H9 (cell line): ENCODE data around the gene TIGD2. TPM values are rescaled to one million over a fixed set of nuclear protein-coding genes. Genes with fewer than 3 reads are reported as not detected.

Source experiments
- DNase-seq: peaks from one replicate; pipeline ENCODE4 v3.0.0-alpha.2; 2017
- H2AFZ ChIP-seq: one replicate; pipeline ENCODE4 v1.6.1; 2013; ENCODE audit warnings: mild to moderate bottlenecking, low read length, control low read depth, moderate library complexity
- H2AK5ac ChIP-seq: 2 replicates; pipeline ENCODE4 v1.6.1; 2013; ENCODE audit warnings: low read length, control low read depth, mixed read lengths; ENCODE audit not compliant: insufficient read length
- H2BK120ac ChIP-seq: one replicate; pipeline ENCODE4 v1.6.1; 2013; ENCODE audit warnings: low read depth, mild to moderate bottlenecking, low read length, control low read depth, inconsistent platforms; ENCODE audit not compliant: poor library complexity, severe bottlenecking
- H2BK12ac ChIP-seq: 2 replicates; pipeline ENCODE4 v1.6.1; 2013; ENCODE audit warnings: low read length, control low read depth, mixed read lengths, low read depth; ENCODE audit not compliant: insufficient read length
- H2BK15ac ChIP-seq: 2 replicates; pipeline ENCODE4 v1.6.1; 2013; ENCODE audit warnings: low read depth, low read length, control low read depth
- H2BK20ac ChIP-seq: one replicate; pipeline ENCODE4 v1.6.1; 2013; ENCODE audit warnings: low read depth, mild to moderate bottlenecking, low read length, control low read depth, inconsistent platforms; ENCODE audit not compliant: poor library complexity, severe bottlenecking
- H2BK5ac ChIP-seq: 2 replicates; pipeline ENCODE4 v1.6.1; 2013; ENCODE audit warnings: low read length, control low read depth, mixed read lengths; ENCODE audit not compliant: insufficient read length
- H3K14ac ChIP-seq: 2 replicates; pipeline ENCODE4 v1.6.1; 2013; ENCODE audit warnings: low read length, control low read depth; ENCODE audit not compliant: insufficient read depth
- H3K18ac ChIP-seq: 2 replicates; pipeline ENCODE4 v1.6.1; 2013; ENCODE audit warnings: low read depth, mild to moderate bottlenecking, mixed read lengths, low read length, control low read depth; ENCODE audit not compliant: insufficient read length
- H3K23ac ChIP-seq: 2 replicates; pipeline ENCODE4 v1.6.1; 2013; ENCODE audit warnings: low read length, control low read depth, mixed read lengths, low read depth; ENCODE audit not compliant: insufficient read length
- H3K23me2 ChIP-seq: 2 replicates; pipeline ENCODE4 v1.6.1; 2013; ENCODE audit warnings: low read depth, mild to moderate bottlenecking, mixed read lengths, low read length, control low read depth; ENCODE audit not compliant: insufficient read length, poor library complexity, severe bottlenecking
- H3K27ac ChIP-seq: 2 replicates; pipeline ENCODE4 v1.5.1; 2013; ENCODE audit warnings: low read length, control low read depth, mixed read lengths, low read depth; ENCODE audit not compliant: insufficient read length
- H3K27me3 ChIP-seq: 2 replicates; pipeline ENCODE4 v1.6.1; 2013; ENCODE audit warnings: low read length, control low read depth, inconsistent platforms; ENCODE audit not compliant: insufficient read depth
- H3K4ac ChIP-seq: 2 replicates; pipeline ENCODE4 v1.6.1; 2013; ENCODE audit warnings: low read depth, mild to moderate bottlenecking, control low read depth, inconsistent platforms, low read length, moderate library complexity
- H3K4me1 ChIP-seq: 2 replicates; pipeline ENCODE4 v1.6.1; 2013; ENCODE audit warnings: low read length, control low read depth, inconsistent platforms; ENCODE audit not compliant: insufficient read depth
- H3K4me2 ChIP-seq: 2 replicates; pipeline ENCODE4 v1.6.1; 2013; ENCODE audit warnings: low read length, control low read depth, mixed read lengths; ENCODE audit not compliant: insufficient read length, insufficient read depth
- H3K56ac ChIP-seq: 2 replicates; pipeline ENCODE4 v1.6.1; 2013; ENCODE audit warnings: low read depth, mild to moderate bottlenecking, mixed read lengths, low read length, control low read depth; ENCODE audit not compliant: insufficient read length
- H3K79me1 ChIP-seq: 2 replicates; pipeline ENCODE4 v1.6.1; 2013; ENCODE audit warnings: low read depth, mild to moderate bottlenecking, moderate library complexity, low read length, control low read depth, inconsistent platforms; ENCODE audit not compliant: insufficient read depth, poor library complexity, severe bottlenecking
- H3K79me2 ChIP-seq: 2 replicates; pipeline ENCODE4 v1.6.1; 2013; ENCODE audit warnings: low read length, control low read depth, inconsistent platforms; ENCODE audit not compliant: insufficient read depth
- H3K9ac ChIP-seq: 2 replicates; pipeline ENCODE4 v1.6.1; 2013; ENCODE audit warnings: low read length, control low read depth, mixed read lengths; ENCODE audit not compliant: insufficient read length; ENCODE audit errors: extremely low read depth
- H3K9me3 ChIP-seq: one replicate; pipeline ENCODE4 v1.6.1; 2013; ENCODE audit warnings: low read depth, low read length, inconsistent platforms; ENCODE audit not compliant: control insufficient read depth
- H3T11ph ChIP-seq: one replicate; pipeline ENCODE4 v1.6.1; 2013; ENCODE audit warnings: mild to moderate bottlenecking, low read length, control low read depth, inconsistent platforms
- H4K20me1 ChIP-seq: one replicate; pipeline ENCODE4 v1.6.1; 2013; ENCODE audit not compliant: control insufficient read depth, insufficient read length, insufficient read depth
- H4K5ac ChIP-seq: 2 replicates; pipeline ENCODE4 v1.6.1; 2013; ENCODE audit warnings: low read depth, mild to moderate bottlenecking, mixed read lengths, low read length, control low read depth; ENCODE audit not compliant: insufficient read length
- H4K8ac ChIP-seq: replicated peaks from 2 replicates; pipeline ENCODE4 v1.6.1; 2013; ENCODE audit warnings: low read length, control low read depth, mixed read lengths, low read depth; ENCODE audit not compliant: insufficient read length
- H4K91ac ChIP-seq: 2 replicates; pipeline ENCODE4 v1.6.1; 2013; ENCODE audit warnings: low read depth, mild to moderate bottlenecking, moderate library complexity, mixed read lengths, low read length, control low read depth; ENCODE audit not compliant: insufficient read length
- H3K27ac Mint-ChIP-seq, 3 experiments: 2 replicates in 2 of 3; 3 replicates in 1 of 3; pipeline ENCODE4 v1.8.0; 2020 to 2021; ENCODE audit warnings: mixed read lengths in 3 of 3, mild to moderate bottlenecking in 1 of 3, moderate library complexity in 1 of 3
- H3K27me3 Mint-ChIP-seq: 2 replicates; pipeline ENCODE4 v1.8.0; 2021; ENCODE audit warnings: low read depth, mild to moderate bottlenecking, moderate library complexity, mixed read lengths
- H3K36me3 Mint-ChIP-seq, 3 experiments: 2 replicates in 2 of 3; 3 replicates in 1 of 3; pipeline ENCODE4 v1.8.0; 2020 to 2021; ENCODE audit warnings: low read depth in 3 of 3, mixed read lengths in 3 of 3; ENCODE audit not compliant: insufficient read depth in 1 of 3
- H3K4me1 Mint-ChIP-seq, 2 experiments: 2 replicates each; pipeline ENCODE4 v1.8.0; 2020; ENCODE audit warnings: mixed read lengths in 2 of 2
- H3K4me3 Mint-ChIP-seq, 2 experiments: 2 replicates in 1 of 2; 3 replicates in 1 of 2; pipeline ENCODE4 v1.8.0; 2020 to 2021; ENCODE audit warnings: mild to moderate bottlenecking in 2 of 2, mixed read lengths in 2 of 2, moderate library complexity in 1 of 2
- H3K9me3 Mint-ChIP-seq, 2 experiments: 2 replicates in 1 of 2; 3 replicates in 1 of 2; pipeline ENCODE4 v1.8.0; 2020; ENCODE audit warnings: mild to moderate bottlenecking in 2 of 2, mixed read lengths in 2 of 2, moderate library complexity in 1 of 2
- total RNA-seq: library from RNA; stranded (reverse); gene quantifications from 2 replicates; pipeline ENCODE4 v1.2.1, GENCODE V29; 2021
- TF ChIP-seq, protein P1 (sequence below): fragments of 200-600 bp; sonication (generic); conservative IDR thresholded peaks from 3 replicates; pipeline ENCODE4 v1.8.0; 2021; ENCODE audit warnings: antibody characterized with exemption, mild to moderate bottlenecking

TIGD2 gene
- total RNA-seq, 1 experiment from 2014 or later = 10.4 TPM

DNA sequence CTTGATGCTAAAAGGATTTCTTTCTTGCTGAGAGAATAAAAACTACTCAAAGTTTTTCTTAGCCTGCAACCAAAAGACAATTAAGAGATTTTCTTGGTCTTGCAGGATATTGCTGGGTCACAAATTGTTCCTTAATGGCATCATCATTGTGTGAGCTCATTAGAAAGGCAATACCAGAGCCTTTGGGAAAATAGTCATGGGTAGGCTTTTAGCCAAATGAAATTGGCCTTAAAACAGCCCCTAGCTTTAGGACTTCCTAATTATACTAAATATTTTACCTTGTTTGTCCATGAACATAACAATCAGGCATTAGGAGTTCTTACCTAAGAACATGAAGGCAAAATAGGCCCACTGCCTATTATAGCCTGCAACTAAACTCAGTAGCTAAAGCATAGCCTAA is 43.9 kb upstream of the TIGD2 start:
- H2BK12ac ChIP-seq = no peak overlapping the region
- peaks cover 2% of the 10 kb centered on the region; the same call in 1 of the 2 replicates for H3K27me3 Mint-ChIP-seq
- H3K79me1 ChIP-seq = no peaks in the 10 kb centered on the region
- no peak overlapping the region for H2BK15ac ChIP-seq
- no peak overlapping the region for H3K56ac ChIP-seq
- no peak overlapping the region for H3K14ac ChIP-seq
- peaks cover 2 to 12% (median 3%) of the 10 kb centered on the region in 3 experiments; a peak in 5 of 7 replicates for H3K36me3 Mint-ChIP-seq
- H2BK120ac ChIP-seq = no peak overlapping the region
- H3K27ac Mint-ChIP-seq = no peak overlapping the region
- H3K4me3 Mint-ChIP-seq = no peak overlapping the region
- no peaks in the 10 kb centered on the region for H3K23me2 ChIP-seq
- no peak overlapping the region for H3K4me2 ChIP-seq
- no peak overlapping the region for H3T11ph ChIP-seq
- H3K9me3 ChIP-seq = no peaks in the 10 kb centered on the region
- H3K27ac ChIP-seq = no peak overlapping the region
- H4K5ac ChIP-seq = no peak overlapping the region
- H2BK20ac ChIP-seq = no peak overlapping the region
- H3K4ac ChIP-seq = no peak overlapping the region
- H3K18ac ChIP-seq = no peak overlapping the region
- no peaks in the 10 kb centered on the region for H3K4me1 ChIP-seq
- H3K9me3 Mint-ChIP-seq = peaks cover 5 to 17% of the 10 kb centered on the region in 2 experiments; a peak in 4 of 5 replicates
- H2AFZ ChIP-seq = no peak overlapping the region
- H3K4me1 Mint-ChIP-seq = no peaks in the 10 kb centered on the region
- H3K27me3 ChIP-seq = no peaks in the 10 kb centered on the region
- no peak overlapping the region for H4K91ac ChIP-seq
- no peak overlapping the region for H2BK5ac ChIP-seq
- H3K23ac ChIP-seq = no peak overlapping the region
- no peak overlapping the region for H4K8ac ChIP-seq
- no peaks in the 10 kb centered on the region for H3K79me2 ChIP-seq
- H2AK5ac ChIP-seq = no peak overlapping the region
- DNase-seq = no peak
- no peaks in the 10 kb centered on the region for H4K20me1 ChIP-seq
- no peak overlapping the region for H3K9ac ChIP-seq
- TF ChIP-seq, protein P1, sequence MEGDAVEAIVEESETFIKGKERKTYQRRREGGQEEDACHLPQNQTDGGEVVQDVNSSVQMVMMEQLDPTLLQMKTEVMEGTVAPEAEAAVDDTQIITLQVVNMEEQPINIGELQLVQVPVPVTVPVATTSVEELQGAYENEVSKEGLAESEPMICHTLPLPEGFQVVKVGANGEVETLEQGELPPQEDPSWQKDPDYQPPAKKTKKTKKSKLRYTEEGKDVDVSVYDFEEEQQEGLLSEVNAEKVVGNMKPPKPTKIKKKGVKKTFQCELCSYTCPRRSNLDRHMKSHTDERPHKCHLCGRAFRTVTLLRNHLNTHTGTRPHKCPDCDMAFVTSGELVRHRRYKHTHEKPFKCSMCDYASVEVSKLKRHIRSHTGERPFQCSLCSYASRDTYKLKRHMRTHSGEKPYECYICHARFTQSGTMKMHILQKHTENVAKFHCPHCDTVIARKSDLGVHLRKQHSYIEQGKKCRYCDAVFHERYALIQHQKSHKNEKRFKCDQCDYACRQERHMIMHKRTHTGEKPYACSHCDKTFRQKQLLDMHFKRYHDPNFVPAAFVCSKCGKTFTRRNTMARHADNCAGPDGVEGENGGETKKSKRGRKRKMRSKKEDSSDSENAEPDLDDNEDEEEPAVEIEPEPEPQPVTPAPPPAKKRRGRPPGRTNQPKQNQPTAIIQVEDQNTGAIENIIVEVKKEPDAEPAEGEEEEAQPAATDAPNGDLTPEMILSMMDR = no peak
